Heart left ventricle (tissue), 13 donors: Measurements from ENCODE around the gene VPS4B.

ENCODE experiments used
- POLR2A ChIP-seq, 2 donors: fragments of 450-650 bp; IDR thresholded peaks; one replicate each; pipeline ENCODE4 v1.6.1; 2017; ENCODE audit warnings: antibody characterized with exemption in 2 of 2, mild to moderate bottlenecking in 2 of 2, moderate library complexity in 2 of 2
- TF ChIP-seq, protein P1 (sequence below), 12 donors: fragments of 200-600 bp; sonication (generic) in 4 of 12; IDR thresholded peaks; one replicate each; pipeline versions ENCODE4 v1.5.0 to v1.8.0; 2018 to 2022; ENCODE audit warnings: antibody characterized with exemption in 12 of 12, mild to moderate bottlenecking in 5 of 12
- donor health status: ischemic (EF 13 %, LVEDD 7.1; RV severe dilation, severe dysfunction).
- donor health status: DM: no; HTN: yes; CAD: no.
- donor health status: DM: no; HTN: no; CAD: no.
- donor health status: ischemic (EF 25% LVEDD 6.9; RV normal size, moderate dysfunction).
- donor health status: ischemic (EF 25% LVEDD 5.7; RV mildly dilated, moderate dysfunction).
- donor health status: ischemic (EF 35%, LVEDD 5.7; RV mildly dilated, moderate dysfunction).
- donor health status: nonischemic (EF 11% LVEDD 7.7; RV severe dilation, severe dysfunction).
- donor health status: DM: yes; HTN: yes; CAD: no.
- donor health status: PGD.
- donor health status: ischemic (EF 29% LVEDD 5.4; RV normal size, mild dysfunction).
- donor health status: nonischemic (EF 23%, LVEDD 6.1; RV moderate dilation, normal function).

DNA sequence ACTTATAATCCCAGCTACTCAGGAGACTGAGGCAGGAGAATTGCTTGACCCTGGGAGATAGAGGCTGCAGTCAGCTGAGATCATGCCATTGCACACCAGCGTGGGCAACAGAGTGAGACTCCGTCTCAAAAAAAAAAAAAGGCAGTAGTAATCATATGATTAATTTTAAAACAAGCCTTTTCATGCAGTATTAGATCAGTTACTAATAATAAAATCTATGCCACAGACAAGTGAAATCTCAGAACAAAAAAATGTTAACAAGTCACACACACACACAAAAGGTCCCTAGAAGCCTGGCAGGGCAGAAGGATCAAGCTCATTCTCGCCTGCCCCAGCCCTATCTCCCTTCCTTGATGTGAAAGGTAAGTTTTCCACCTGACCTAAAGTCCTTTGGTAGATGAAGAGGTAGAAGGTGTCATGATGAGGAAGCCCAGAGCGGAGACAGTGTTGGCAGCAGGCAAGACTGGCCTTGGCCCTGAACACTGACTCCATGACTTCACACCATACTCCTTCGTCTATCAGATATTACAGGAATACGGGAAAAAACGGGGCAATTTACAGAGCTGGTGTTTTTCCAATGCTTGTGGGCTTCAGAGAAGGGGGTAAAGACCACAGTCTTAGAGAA, 65.9 kb downstream of the VPS4B start:
- TF ChIP-seq, protein P1, sequence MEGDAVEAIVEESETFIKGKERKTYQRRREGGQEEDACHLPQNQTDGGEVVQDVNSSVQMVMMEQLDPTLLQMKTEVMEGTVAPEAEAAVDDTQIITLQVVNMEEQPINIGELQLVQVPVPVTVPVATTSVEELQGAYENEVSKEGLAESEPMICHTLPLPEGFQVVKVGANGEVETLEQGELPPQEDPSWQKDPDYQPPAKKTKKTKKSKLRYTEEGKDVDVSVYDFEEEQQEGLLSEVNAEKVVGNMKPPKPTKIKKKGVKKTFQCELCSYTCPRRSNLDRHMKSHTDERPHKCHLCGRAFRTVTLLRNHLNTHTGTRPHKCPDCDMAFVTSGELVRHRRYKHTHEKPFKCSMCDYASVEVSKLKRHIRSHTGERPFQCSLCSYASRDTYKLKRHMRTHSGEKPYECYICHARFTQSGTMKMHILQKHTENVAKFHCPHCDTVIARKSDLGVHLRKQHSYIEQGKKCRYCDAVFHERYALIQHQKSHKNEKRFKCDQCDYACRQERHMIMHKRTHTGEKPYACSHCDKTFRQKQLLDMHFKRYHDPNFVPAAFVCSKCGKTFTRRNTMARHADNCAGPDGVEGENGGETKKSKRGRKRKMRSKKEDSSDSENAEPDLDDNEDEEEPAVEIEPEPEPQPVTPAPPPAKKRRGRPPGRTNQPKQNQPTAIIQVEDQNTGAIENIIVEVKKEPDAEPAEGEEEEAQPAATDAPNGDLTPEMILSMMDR (IDR thresholded peaks at IDR 0.05) = no peak
- no peak for TF ChIP-seq POLR2A (IDR thresholded peaks at IDR 0.05)
